Neutrophil (primary cell): ENCODE results near the gene FOXN3.

ENCODE experiments used
- H3K27ac ChIP-seq: fragments of 200-600 bp; sonication (generic); 2 replicates; pipeline ENCODE4 v1.5.1; 2016; ENCODE audit warnings: mild to moderate bottlenecking, moderate library complexity
- H3K27me3 ChIP-seq: fragments of 200-600 bp; sonication (generic); 2 replicates; pipeline ENCODE4 v1.6.0; 2016; ENCODE audit warnings: mild to moderate bottlenecking
- H3K36me3 ChIP-seq: fragments of 200-600 bp; sonication (generic); 2 replicates; pipeline ENCODE4 v1.5.1; 2017
- H3K4me1 ChIP-seq, 2 experiments: fragments of 200-600 bp in 1 of 2; sonication (generic) in 1 of 2; 1 replicate in 1 of 2; 2 replicates in 1 of 2; pipeline versions ENCODE4 v1.5.1 to v1.6.1; 2013 to 2016; ENCODE audit warnings: low read depth in 1 of 2, low read length in 1 of 2, mild to moderate bottlenecking in 1 of 2, moderate library complexity in 1 of 2; ENCODE audit not compliant: control insufficient read depth in 1 of 2, insufficient read depth in 1 of 2
- H3K4me3 ChIP-seq, 2 experiments: fragments of 200-600 bp in 1 of 2; sonication (generic) in 1 of 2; 1 replicate in 1 of 2; 2 replicates in 1 of 2; pipeline ENCODE4 v1.5.1; 2013 to 2016; ENCODE audit warnings: low read depth in 1 of 2, low read length in 1 of 2, mild to moderate bottlenecking in 1 of 2, moderate library complexity in 1 of 2
- H3K9me3 ChIP-seq: fragments of 200-600 bp; sonication (generic); 2 replicates; pipeline ENCODE4 v1.5.1; 2016
- TF ChIP-seq, protein P1 (sequence below): fragments of 200-600 bp; sonication (generic); IDR thresholded peaks from 2 replicates; pipeline ENCODE4 v1.5.1; 2016; ENCODE audit warnings: antibody characterized with exemption

Gene FOXN3

DNA sequence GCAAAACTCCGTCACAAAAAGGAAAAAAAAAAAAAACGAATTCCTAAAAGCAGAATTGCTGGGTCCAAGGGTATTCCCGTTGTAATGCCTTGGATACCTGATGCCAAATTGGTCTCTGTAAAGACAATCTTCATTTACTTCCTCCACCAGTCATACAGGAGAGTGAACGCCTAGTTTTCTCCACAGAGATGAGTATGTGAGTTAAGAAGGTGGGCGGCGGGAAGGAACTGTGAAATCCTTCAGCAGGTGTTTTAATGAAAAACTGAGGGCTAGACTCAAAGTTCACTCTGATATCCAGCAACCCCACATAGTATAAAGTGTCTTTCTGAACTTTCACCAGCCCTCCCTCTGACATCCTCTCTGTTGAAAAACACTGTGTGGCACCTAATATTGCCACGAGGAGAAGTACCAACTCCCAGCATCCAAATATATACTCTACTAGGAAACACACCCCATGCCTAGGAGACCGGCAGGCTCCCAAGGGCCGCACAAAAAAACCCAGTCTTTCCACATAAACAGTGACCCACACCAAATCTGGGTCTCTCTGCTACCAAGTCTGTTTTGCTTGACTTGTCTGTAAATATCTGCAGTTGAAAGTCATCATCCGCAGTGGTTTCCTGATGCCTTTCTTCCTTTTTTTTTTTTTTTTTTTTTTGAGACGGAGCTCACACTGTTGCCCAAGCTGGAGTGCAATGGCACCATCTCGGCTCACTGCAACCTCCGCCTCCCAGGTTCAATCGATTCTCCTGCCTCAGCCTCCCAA is 30.3 kb upstream of the FOXN3 start:
- Histone ChIP-seq H3K4me1 (peaks cover 30 to 34% of the 10 kb centered on the region in 2 experiments), H3K27ac (peak overlapping the region; percentile 98), H3K27me3 (no peaks in the 10 kb centered on the region), H3K4me3 (peak overlapping the region; percentile 24 to 40), H3K9me3 (no peaks in the 10 kb centered on the region), H3K36me3 (no peaks in the 10 kb centered on the region)
- TF ChIP-seq, protein P1, sequence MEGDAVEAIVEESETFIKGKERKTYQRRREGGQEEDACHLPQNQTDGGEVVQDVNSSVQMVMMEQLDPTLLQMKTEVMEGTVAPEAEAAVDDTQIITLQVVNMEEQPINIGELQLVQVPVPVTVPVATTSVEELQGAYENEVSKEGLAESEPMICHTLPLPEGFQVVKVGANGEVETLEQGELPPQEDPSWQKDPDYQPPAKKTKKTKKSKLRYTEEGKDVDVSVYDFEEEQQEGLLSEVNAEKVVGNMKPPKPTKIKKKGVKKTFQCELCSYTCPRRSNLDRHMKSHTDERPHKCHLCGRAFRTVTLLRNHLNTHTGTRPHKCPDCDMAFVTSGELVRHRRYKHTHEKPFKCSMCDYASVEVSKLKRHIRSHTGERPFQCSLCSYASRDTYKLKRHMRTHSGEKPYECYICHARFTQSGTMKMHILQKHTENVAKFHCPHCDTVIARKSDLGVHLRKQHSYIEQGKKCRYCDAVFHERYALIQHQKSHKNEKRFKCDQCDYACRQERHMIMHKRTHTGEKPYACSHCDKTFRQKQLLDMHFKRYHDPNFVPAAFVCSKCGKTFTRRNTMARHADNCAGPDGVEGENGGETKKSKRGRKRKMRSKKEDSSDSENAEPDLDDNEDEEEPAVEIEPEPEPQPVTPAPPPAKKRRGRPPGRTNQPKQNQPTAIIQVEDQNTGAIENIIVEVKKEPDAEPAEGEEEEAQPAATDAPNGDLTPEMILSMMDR: no peak

DNA sequence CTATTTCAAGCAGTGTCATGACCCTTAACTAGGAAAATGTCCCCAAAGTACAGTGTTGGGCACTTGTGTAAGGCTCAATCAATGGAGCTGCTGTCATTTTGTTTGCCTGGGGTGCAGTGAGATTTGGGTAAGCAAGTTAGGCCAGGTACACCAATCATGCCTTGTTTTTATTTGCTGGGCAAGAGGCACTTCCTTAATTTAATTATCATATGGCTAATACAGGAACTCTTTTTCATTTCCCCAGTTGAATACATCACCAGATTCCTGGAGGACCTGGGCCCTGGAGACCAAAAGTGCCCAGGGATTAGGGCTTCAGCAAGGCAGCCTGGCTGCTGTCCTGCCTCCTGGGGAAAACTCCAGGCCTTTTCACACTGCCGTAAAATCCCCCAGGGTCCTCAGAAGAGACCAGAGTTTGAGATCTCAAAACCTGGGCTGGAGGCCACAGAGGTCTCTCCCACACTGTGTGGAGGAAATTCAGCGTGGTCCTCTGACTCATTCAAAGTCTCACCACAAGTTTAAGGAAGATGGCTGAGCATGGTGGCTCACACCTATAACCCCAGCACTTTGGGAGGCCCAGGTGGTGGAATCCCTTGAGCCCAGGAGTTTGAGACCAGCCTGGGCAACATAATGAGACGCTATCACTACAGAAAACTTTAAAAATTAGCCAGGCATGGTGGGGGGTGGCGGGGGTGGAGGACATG is 28.4 kb upstream of the FOXN3 start:
- H3K27ac ChIP-seq: peak overlapping the region; percentile 75
- H3K4me1 ChIP-seq: peaks cover 30 to 34% of the 10 kb centered on the region in 2 experiments
- H3K36me3 ChIP-seq: no peaks in the 10 kb centered on the region
- H3K27me3 ChIP-seq: no peaks in the 10 kb centered on the region
- TF ChIP-seq, protein P1: no peak
- H3K4me3 ChIP-seq: peak overlapping the region in 1 of 2 experiments; percentile 10
- H3K9me3 ChIP-seq: no peaks in the 10 kb centered on the region

DNA sequence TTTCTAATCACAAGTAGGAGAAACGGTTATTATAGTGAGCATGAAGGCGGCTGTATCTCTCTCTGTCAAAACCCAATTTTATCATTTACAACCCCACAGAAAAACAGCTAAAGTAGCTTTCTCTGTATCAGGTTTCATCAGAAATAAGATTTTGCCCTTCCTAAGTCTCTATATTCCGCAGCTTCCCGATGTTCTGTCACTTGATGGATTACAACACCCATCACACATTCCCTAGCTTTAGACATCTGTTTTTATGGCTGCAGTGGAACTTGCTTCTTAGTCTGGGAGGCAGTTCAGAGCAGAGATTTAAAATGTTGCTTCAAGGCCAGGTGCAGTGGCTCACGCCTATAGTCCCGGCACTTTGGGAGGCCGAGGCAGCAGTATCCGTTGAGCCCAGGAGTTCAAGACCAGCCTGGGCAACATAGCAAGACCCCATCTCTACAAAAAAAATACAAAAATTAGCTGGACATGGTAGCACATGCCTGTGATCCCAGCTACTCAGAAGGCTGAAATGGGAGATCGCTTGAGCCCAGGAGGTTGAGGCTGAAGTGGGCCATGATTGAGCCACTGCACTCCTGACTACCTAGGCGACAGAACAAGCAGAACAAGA is 27.6 kb upstream of the FOXN3 start:
- no peaks in the 10 kb centered on the region for H3K36me3 ChIP-seq
- no peaks in the 10 kb centered on the region for H3K9me3 ChIP-seq
- H3K27me3 ChIP-seq: no peaks in the 10 kb centered on the region
- no peak overlapping the region for H3K4me3 ChIP-seq
- peaks cover 30 to 34% of the 10 kb centered on the region in 2 experiments for H3K4me1 ChIP-seq
- TF ChIP-seq, protein P1: no peak
- no peak overlapping the region for H3K27ac ChIP-seq

GRCh38 chr14:89444044-89444443 is 27.0 kb upstream of the FOXN3 start:
- TF ChIP-seq, protein P1: no peak
- H3K36me3 ChIP-seq: no peaks in the 10 kb centered on the region
- no peak overlapping the region for H3K4me3 ChIP-seq
- no peaks in the 10 kb centered on the region for H3K27me3 ChIP-seq
- no peak overlapping the region for H3K27ac ChIP-seq
- no peaks in the 10 kb centered on the region for H3K9me3 ChIP-seq
- peaks cover 30 to 34% of the 10 kb centered on the region in 2 experiments for H3K4me1 ChIP-seq

GRCh38 chr14:89443042-89443629 is 26.1 kb upstream of the FOXN3 start:
- Histone ChIP-seq H3K9me3 (no peaks in the 10 kb centered on the region), H3K4me3 (no peak overlapping the region), H3K27me3 (no peaks in the 10 kb centered on the region), H3K27ac (peak overlapping the region; percentile 29), H3K36me3 (no peaks in the 10 kb centered on the region), H3K4me1 (peaks cover 26 to 31% of the 10 kb centered on the region in 2 experiments)
- TF ChIP-seq, protein P1: no peak
